Stimulated activated naive CD8-positive, alpha-beta T cell treated with anti-CD3 and anti-CD28 coated beads, Interleukin-15, Interleukin-2, amounts not matched to agents 100 ng/mL and 50 ng/mL, for 24 hours (primary cell): ENCODE results near the gene ATP2A2.
"Not testable (repeated sequence)": the region's sequence is repeated elsewhere in the genome, so short reads cannot be mapped to it uniquely, and the experiment has no call there.

Source experiments
- H3K27ac Mint-ChIP-seq: one replicate; pipeline ENCODE4 v1.8.0; 2021; ENCODE audit warnings: mild to moderate bottlenecking, mixed read lengths
- H3K27me3 Mint-ChIP-seq: one replicate; pipeline ENCODE4 v1.8.0; 2021; ENCODE audit warnings: mixed read lengths
- H3K36me3 Mint-ChIP-seq: one replicate; pipeline ENCODE4 v1.8.0; 2021; ENCODE audit warnings: low read depth, mixed read lengths
- H3K4me1 Mint-ChIP-seq: one replicate; pipeline ENCODE4 v1.8.0; 2021; ENCODE audit warnings: low read depth, mixed read lengths
- H3K4me3 Mint-ChIP-seq: one replicate; pipeline ENCODE4 v1.8.0; 2021; ENCODE audit warnings: mild to moderate bottlenecking, mixed read lengths
- H3K9me3 Mint-ChIP-seq: one replicate; pipeline ENCODE4 v1.8.0; 2021; ENCODE audit warnings: mixed read lengths

Gene ATP2A2

GRCh38 chr12:110373025-110373424, 92.0 kb downstream of the ATP2A2 start:
- Mint-ChIP-seq H3K9me3 (no peaks in the 10 kb centered on the region), H3K27me3 (no peaks in the 10 kb centered on the region), H3K27ac (no peak overlapping the region), H3K4me3 (no peak overlapping the region), H3K36me3 (peaks cover 52% of the 10 kb centered on the region), H3K4me1 (no peaks in the 10 kb centered on the region)

- no peak overlapping the region for H3K4me3 Mint-ChIP-seq
- H3K36me3 Mint-ChIP-seq, result peaks cover 56% of the 10 kb centered on the region
- H3K9me3 Mint-ChIP-seq, result no peaks in the 10 kb centered on the region
- H3K27ac Mint-ChIP-seq, result no peak overlapping the region
- no peaks in the 10 kb centered on the region for H3K27me3 Mint-ChIP-seq
- H3K4me1 Mint-ChIP-seq, result no peaks in the 10 kb centered on the region
Observed at GRCh38 chr12:110373425-110373824, 92.4 kb downstream of the ATP2A2 start.

- H3K9me3 Mint-ChIP-seq, result no peaks in the 10 kb centered on the region
- H3K27me3 Mint-ChIP-seq, result no peaks in the 10 kb centered on the region
- H3K4me3 Mint-ChIP-seq, result no peak overlapping the region
- peaks cover 62% of the 10 kb centered on the region for H3K36me3 Mint-ChIP-seq
- H3K27ac Mint-ChIP-seq, result no peak overlapping the region
- no peaks in the 10 kb centered on the region for H3K4me1 Mint-ChIP-seq
Observed at GRCh38 chr12:110373962-110374611, 93.0 kb downstream of the ATP2A2 start.

- not testable (repeated sequence) for H3K4me3 Mint-ChIP-seq, H3K27me3 Mint-ChIP-seq, H3K9me3 Mint-ChIP-seq, H3K27ac Mint-ChIP-seq, H3K4me1 Mint-ChIP-seq
- peaks cover 79% of the 10 kb centered on the region for H3K36me3 Mint-ChIP-seq
Observed at GRCh38 chr12:110378131-110378790, 97.2 kb downstream of the ATP2A2 start.

GRCh38 chr12:110379197-110379596, 98.2 kb downstream of the ATP2A2 start:
- H3K27ac Mint-ChIP-seq, result no peak overlapping the region
- H3K9me3 Mint-ChIP-seq, result no peaks in the 10 kb centered on the region
- peaks cover 4% of the 10 kb centered on the region for H3K4me1 Mint-ChIP-seq
- H3K36me3 Mint-ChIP-seq, result peaks cover 70% of the 10 kb centered on the region
- H3K27me3 Mint-ChIP-seq, result no peaks in the 10 kb centered on the region
- no peak overlapping the region for H3K4me3 Mint-ChIP-seq

- no peak overlapping the region for H3K4me3 Mint-ChIP-seq
- H3K27ac Mint-ChIP-seq, result no peak overlapping the region
- no peaks in the 10 kb centered on the region for H3K9me3 Mint-ChIP-seq
- H3K27me3 Mint-ChIP-seq, result no peaks in the 10 kb centered on the region
- peaks cover 9% of the 10 kb centered on the region for H3K4me1 Mint-ChIP-seq
- H3K36me3 Mint-ChIP-seq, result peaks cover 69% of the 10 kb centered on the region
Observed at GRCh38 chr12:110379631-110380030, 98.6 kb downstream of the ATP2A2 start.

- Mint-ChIP-seq H3K4me1 (peaks cover 21% of the 10 kb centered on the region), H3K9me3 (no peaks in the 10 kb centered on the region), H3K27me3 (no peaks in the 10 kb centered on the region), H3K27ac (peak overlapping the region; percentile 81), H3K4me3 (no peak overlapping the region), H3K36me3 (peaks cover 78% of the 10 kb centered on the region)
Observed at GRCh38 chr12:110382683-110383082, 101.6 kb downstream of the ATP2A2 start.
